HepG2 (cell line): ENCODE results near the gene UBTD2. TPM values are rescaled to one million over a fixed set of nuclear protein-coding genes. Genes with fewer than 3 reads are reported as not detected.

Experiments
- ATF2 ChIP-seq: sonication (generic); formaldehyde crosslinking; IDR thresholded peaks from 2 replicates; pipeline ENCODE4 v1.4.0; 2020; ENCODE audit warnings: missing genetic modification reagents
- CSRNP2 ChIP-seq: sonication (generic); formaldehyde crosslinking; conservative IDR thresholded peaks from 2 replicates; pipeline ENCODE4 v1.8.0; 2022; ENCODE audit warnings: low read depth, missing genetic modification reagents
- GMEB1 ChIP-seq: sonication (generic); formaldehyde crosslinking; IDR thresholded peaks from 2 replicates; pipeline ENCODE4 v1.5.1; 2020; ENCODE audit warnings: missing genetic modification reagents, mild to moderate bottlenecking, borderline replicate concordance
- HMG20A ChIP-seq: IDR thresholded peaks from 2 replicates; pipeline ENCODE4 v1.6.1; 2016; ENCODE audit warnings: borderline replicate concordance
- IKZF5 ChIP-seq: IDR thresholded peaks from 2 replicates; pipeline ENCODE4 v1.6.1; 2018; ENCODE audit warnings: missing genetic modification reagents, mild to moderate bottlenecking, missing compliant biosample characterization
- KAT7 ChIP-seq: IDR thresholded peaks from 2 replicates; pipeline ENCODE4 v1.6.1; 2018; ENCODE audit warnings: borderline replicate concordance, missing compliant biosample characterization
- KLF12 ChIP-seq: sonication (generic); formaldehyde crosslinking; IDR thresholded peaks from 2 replicates; pipeline ENCODE4 v1.4.0; 2020; ENCODE audit warnings: missing genetic modification reagents, borderline replicate concordance
- KLF15 ChIP-seq: sonication (generic); formaldehyde crosslinking; IDR thresholded peaks from 2 replicates; pipeline ENCODE4 v1.8.1; 2023; ENCODE audit warnings: borderline replicate concordance, mild to moderate bottlenecking, inconsistent platforms, missing genetic modification reagents, mixed read lengths
- PATZ1 ChIP-seq: sonication (generic); formaldehyde crosslinking; IDR thresholded peaks from 2 replicates; pipeline ENCODE4 v1.4.0; 2020; ENCODE audit warnings: missing genetic modification reagents
- PRDM4 ChIP-seq: sonication (generic); formaldehyde crosslinking; IDR thresholded peaks from 2 replicates; pipeline ENCODE4 v1.9.0; 2021; ENCODE audit warnings: missing genetic modification reagents, borderline replicate concordance
- ZNF275 ChIP-seq: sonication (generic); formaldehyde crosslinking; IDR thresholded peaks from 2 replicates; pipeline ENCODE4 v1.8.0; 2022; ENCODE audit warnings: missing genetic modification reagents, mild to moderate bottlenecking, inconsistent platforms, borderline replicate concordance
- polyA plus RNA-seq, 8 experiments: library from polyadenylated mRNA; depleted of rRNA in 3 of 8; stranded (reverse) in 7 of 8; unstranded in 1 of 8; fragments of >200 nt; fragmentation: Illumina TruSeq in 4 of 8; extraction: Trizol in 4 of 8; gene quantifications; 2 replicates each; pipeline versions ENCODE4 v1.2.1 to v1.2.3, GENCODE V29; 2011 to 2016; ENCODE audit warnings: low read depth in 4 of 8, missing spikeins in 1 of 8, mixed read lengths in 1 of 8; ENCODE audit not compliant: insufficient read depth in 1 of 8
- total RNA-seq, 5 experiments: library from RNA; depleted of rRNA; stranded (reverse); fragments of >200 nt; fragmentation: Illumina TruSeq; extraction: Trizol; gene quantifications; 2 replicates each; pipeline ENCODE4 v1.2.3, GENCODE V29; 2016; ENCODE audit warnings: low read depth in 1 of 5

The UBTD2 gene
- total and polyA plus RNA-seq, 2 of the 13 experiments (the other 11 are each of a cell fraction or from before 2014, with no cell fraction given), result 15.2 to 24.1 TPM

GRCh38 chr5:172188033-172188892 is 95.3 kb downstream of the UBTD2 start, which contains the start of gene STK10 (continued):
- TF ChIP-seq IKZF5 (CRISPR knock-in tag), result peak; percentile 73
- TF ChIP-seq KLF15 (CRISPR knock-in tag), result 0 out of 2 replicates have a peak, but pooled peaks have one; percentile 37
- TF ChIP-seq HMG20A (CRISPR knock-in tag), result peak; percentile 24; the same call in 1 of the 2 replicates
- no peak for TF ChIP-seq CSRNP2
- TF ChIP-seq PATZ1 (CRISPR knock-in tag), result peak; percentile 87
- TF ChIP-seq KAT7, result no peak
- peak; percentile 68; the same call in 1 of the 2 replicates for TF ChIP-seq GMEB1 (CRISPR knock-in tag)
- no peak; the same call in 1 of the 2 replicates for TF ChIP-seq KLF12 (CRISPR knock-in tag)
- TF ChIP-seq ATF2 (CRISPR knock-in tag), result peak; percentile 51; the same call in 1 of the 2 replicates
- 0 out of 2 replicates have a peak, but pooled peaks have one; percentile 36 for TF ChIP-seq ZNF275 (CRISPR knock-in tag)
- no peak for TF ChIP-seq PRDM4
